Breast epithelium (tissue), 4 donors: ENCODE measurements around the gene RELB. TPM values are rescaled to one million over a fixed set of nuclear protein-coding genes. Genes with fewer than 3 reads are reported as not detected.
A peak's percentile ranks its signal among the peaks of the same experiment; 100 is the strongest.

Experiments used
- DNase-seq, 2 donors: peaks; one replicate each; pipeline ENCODE4 v3.0.0-alpha.2; 2019; ENCODE audit warnings: low spot score in 2 of 2
- H3K27ac ChIP-seq, 2 donors: fragments of 200-600 bp; sonication (generic) in 1 of 2; one replicate each; pipeline ENCODE4 v1.5.1; 2016 to 2019; ENCODE audit warnings: mild to moderate bottlenecking in 1 of 2
- H3K27me3 ChIP-seq, 2 donors: fragments of 200-600 bp; sonication (generic) in 1 of 2; one replicate each; pipeline versions ENCODE4 v1.5.1 to v1.6.0; 2017 to 2019; ENCODE audit warnings: control low read depth in 1 of 2, mild to moderate bottlenecking in 1 of 2
- H3K36me3 ChIP-seq: fragments of 200-600 bp; one replicate; pipeline ENCODE4 v1.5.1; 2019
- H3K4me1 ChIP-seq, 2 donors: fragments of 200-600 bp; sonication (generic); one replicate each; pipeline ENCODE4 v1.5.1; 2016 to 2019; ENCODE audit warnings: control low read depth in 1 of 2
- H3K4me3 ChIP-seq, 3 donors: fragments of 200-600 bp; sonication (generic); 1 replicate in 2 of 3; 2 replicates in 1 of 3; pipeline ENCODE4 v1.5.1; 2016 to 2019; ENCODE audit warnings: mild to moderate bottlenecking in 3 of 3, moderate library complexity in 2 of 3
- H3K9me3 ChIP-seq, 2 donors: fragments of 200-600 bp; sonication (generic) in 1 of 2; one replicate each; pipeline ENCODE4 v1.5.1; 2016 to 2019; ENCODE audit warnings: control low read depth in 1 of 2
- POLR2A ChIP-seq: fragments of 450-650 bp; IDR thresholded peaks from one replicate; pipeline ENCODE4 v1.6.1; 2016; ENCODE audit warnings: antibody characterized with exemption, mild to moderate bottlenecking, moderate library complexity
- POLR2AphosphoS5 ChIP-seq, 3 donors: sonication (generic); formaldehyde crosslinking; IDR thresholded peaks; one replicate each; pipeline ENCODE4 v1.6.1; 2017; ENCODE audit warnings: antibody characterized with exemption in 3 of 3
- intact Hi-C: fragments of 100-400 bp; cut with DNase I; formaldehyde crosslinking; loops from one replicate; pipeline ENCODE4 v1.15.1; 2023; ENCODE audit warnings: low total_unique reads
- total RNA-seq, 3 donors: library from RNA; depleted of rRNA; stranded (reverse); fragments of >200 nt; gene quantifications; one replicate each; pipeline ENCODE4 v1.1.0, GENCODE V29; 2016
- TF ChIP-seq, protein P1 (sequence below), 3 donors: fragments of 450-650 bp; IDR thresholded peaks; one replicate each; pipeline ENCODE4 v1.5.1; 2016 to 2017; ENCODE audit warnings: antibody characterized with exemption in 3 of 3, mild to moderate bottlenecking in 3 of 3, moderate library complexity in 3 of 3

RELB gene
- total RNA-seq, 3 donors from 2014 or later = 5.8 to 12.5 (median 8.2) TPM

DNA sequence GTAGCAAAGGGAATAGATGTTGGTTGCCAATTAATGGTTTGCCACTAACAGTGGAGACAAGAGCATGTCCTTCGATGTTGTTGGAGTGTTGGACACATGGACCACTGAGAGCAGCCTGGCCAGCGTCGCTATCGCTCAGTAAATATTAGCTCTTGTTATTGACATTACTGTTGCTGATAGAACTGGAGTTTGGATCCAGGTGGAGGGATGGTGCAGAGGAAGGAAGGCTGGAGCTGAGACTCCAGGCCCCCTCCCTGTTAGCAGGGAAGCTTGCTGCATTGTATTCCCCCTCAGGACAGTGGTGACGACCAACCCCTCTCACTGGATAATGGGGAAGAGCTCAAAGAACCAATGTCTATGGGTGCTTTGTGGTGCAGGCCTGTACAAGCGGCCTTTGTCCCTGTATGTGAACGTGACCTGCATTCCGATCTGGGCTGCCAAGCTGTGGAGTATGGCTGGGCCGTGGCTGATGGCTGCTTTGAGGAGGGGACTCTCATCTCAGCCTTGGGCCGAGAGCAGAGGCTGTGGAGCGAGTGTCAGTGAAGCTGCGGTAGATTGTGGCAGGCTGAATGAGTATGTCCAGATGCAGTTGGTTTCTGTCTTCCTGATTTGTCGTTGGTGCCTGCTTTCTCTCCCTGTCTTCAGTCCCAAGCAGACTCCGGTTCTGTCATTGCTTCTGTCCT lies 44.5 kb downstream of the RELB start:
- no peaks in the 10 kb centered on the region for H3K36me3 ChIP-seq

GRCh38 chr19:45046355-45046754 lies 45.1 kb downstream of the RELB start:
- Histone ChIP-seq H3K4me3 (no peak overlapping the region), H3K36me3 (no peaks in the 10 kb centered on the region), H3K27me3 (no peaks in the 10 kb centered on the region), H3K27ac (no peak overlapping the region), H3K4me1 (peaks cover 0 to 17% of the 10 kb centered on the region in 2 donors), H3K9me3 (no peaks in the 10 kb centered on the region)
- intact Hi-C loops = no loop called here
- DNase-seq = no peak
- no peak for TF ChIP-seq POLR2AphosphoS5 (IDR thresholded peaks at IDR 0.05)
- TF ChIP-seq POLR2A = no peak
- TF ChIP-seq, protein P1, sequence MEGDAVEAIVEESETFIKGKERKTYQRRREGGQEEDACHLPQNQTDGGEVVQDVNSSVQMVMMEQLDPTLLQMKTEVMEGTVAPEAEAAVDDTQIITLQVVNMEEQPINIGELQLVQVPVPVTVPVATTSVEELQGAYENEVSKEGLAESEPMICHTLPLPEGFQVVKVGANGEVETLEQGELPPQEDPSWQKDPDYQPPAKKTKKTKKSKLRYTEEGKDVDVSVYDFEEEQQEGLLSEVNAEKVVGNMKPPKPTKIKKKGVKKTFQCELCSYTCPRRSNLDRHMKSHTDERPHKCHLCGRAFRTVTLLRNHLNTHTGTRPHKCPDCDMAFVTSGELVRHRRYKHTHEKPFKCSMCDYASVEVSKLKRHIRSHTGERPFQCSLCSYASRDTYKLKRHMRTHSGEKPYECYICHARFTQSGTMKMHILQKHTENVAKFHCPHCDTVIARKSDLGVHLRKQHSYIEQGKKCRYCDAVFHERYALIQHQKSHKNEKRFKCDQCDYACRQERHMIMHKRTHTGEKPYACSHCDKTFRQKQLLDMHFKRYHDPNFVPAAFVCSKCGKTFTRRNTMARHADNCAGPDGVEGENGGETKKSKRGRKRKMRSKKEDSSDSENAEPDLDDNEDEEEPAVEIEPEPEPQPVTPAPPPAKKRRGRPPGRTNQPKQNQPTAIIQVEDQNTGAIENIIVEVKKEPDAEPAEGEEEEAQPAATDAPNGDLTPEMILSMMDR (IDR thresholded peaks at IDR 0.05) = no peak

More for the DNA sequence above, 44.5 kb downstream of the RELB start:
- Histone ChIP-seq H3K4me1 (peaks cover 0 to 19% of the 10 kb centered on the region in 2 donors), H3K27ac (peak overlapping the region in 1 of 2 donors; percentile 3), H3K27me3 (no peaks in the 10 kb centered on the region), H3K9me3 (no peaks in the 10 kb centered on the region), H3K4me3 (no peak overlapping the region)
- intact Hi-C loops = no loop called here
- DNase-seq = no peak
- TF ChIP-seq POLR2A (no peak), POLR2AphosphoS5 (IDR thresholded peaks at IDR 0.05) (no peak)
- TF ChIP-seq, protein P1 (IDR thresholded peaks at IDR 0.05) = no peak

- Histone ChIP-seq H3K27ac (no peak overlapping the region), H3K9me3 (no peaks in the 10 kb centered on the region), H3K4me3 (no peak overlapping the region), H3K4me1 (peaks cover 0 to 12% of the 10 kb centered on the region in 2 donors), H3K36me3 (no peaks in the 10 kb centered on the region), H3K27me3 (no peaks in the 10 kb centered on the region)
- no peak for DNase-seq
- intact Hi-C loops = no loop called here
- no peak for TF ChIP-seq POLR2AphosphoS5 (IDR thresholded peaks at IDR 0.05)
- TF ChIP-seq POLR2A = no peak
- TF ChIP-seq, protein P1 (IDR thresholded peaks at IDR 0.05) = no peak
Observed at GRCh38 chr19:45047188-45047797, 46.0 kb downstream of the RELB start.

- Histone ChIP-seq H3K36me3 (peaks cover 4% of the 10 kb centered on the region), H3K9me3 (no peaks in the 10 kb centered on the region), H3K27ac (peak overlapping the region; percentile 17 to 48), H3K4me3 (no peak overlapping the region), H3K4me1 (peaks cover 0 to 12% of the 10 kb centered on the region in 2 donors), H3K27me3 (no peaks in the 10 kb centered on the region)
- peak in 1 of 2 donors; percentile 67 for DNase-seq
- TF ChIP-seq POLR2A (no peak), POLR2AphosphoS5 (IDR thresholded peaks at IDR 0.05) (no peak)
- TF ChIP-seq, protein P1 (IDR thresholded peaks at IDR 0.05) = no peak
- intact Hi-C loops = no loop called here
Observed at GRCh38 chr19:45049073-45049736, 47.9 kb downstream of the RELB start.

DNA sequence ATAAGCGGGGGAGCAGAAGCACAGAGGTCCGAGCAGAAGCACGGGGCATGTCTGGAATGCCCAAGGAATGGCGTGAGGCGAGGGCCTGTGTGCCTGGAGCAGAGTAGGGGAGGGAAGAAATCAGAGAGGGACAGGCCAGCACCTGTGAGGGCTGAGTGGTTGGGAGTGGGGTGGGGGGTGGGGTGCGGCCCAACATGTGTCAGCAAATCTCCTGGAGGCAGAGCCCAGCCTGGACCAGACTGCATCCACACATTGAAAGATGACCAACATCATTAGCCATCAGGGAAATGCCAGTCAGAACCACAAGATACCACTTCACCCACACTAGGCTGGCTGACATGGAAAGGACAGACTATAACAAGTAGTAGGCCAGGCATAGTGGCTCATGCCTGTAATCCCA lies 48.8 kb downstream of the RELB start:
- TF ChIP-seq POLR2AphosphoS5 (IDR thresholded peaks at IDR 0.05) (no peak), POLR2A (no peak)
- TF ChIP-seq, protein P1 (IDR thresholded peaks at IDR 0.05) = no peak
- Histone ChIP-seq H3K9me3 (no peaks in the 10 kb centered on the region), H3K27ac (peak overlapping the region in 1 of 2 donors; percentile 17), H3K36me3 (peaks cover 4% of the 10 kb centered on the region), H3K4me1 (peaks cover 0 to 12% of the 10 kb centered on the region in 2 donors), H3K4me3 (no peak overlapping the region), H3K27me3 (no peaks in the 10 kb centered on the region)
- intact Hi-C loops = no loop called here
- no peak for DNase-seq
